Karpas-422 (cell line): ENCODE data around the gene IL31RA. TPM values are rescaled to one million over a fixed set of nuclear protein-coding genes. Genes with fewer than 3 reads are reported as not detected.
A peak's percentile ranks its signal among the peaks of the same experiment; 100 is the strongest.

ENCODE experiments used
- DNase-seq: peaks from one replicate; pipeline ENCODE4 v3.0.0-alpha.2; 2015
- H2AFZ ChIP-seq: fragments of 200-600 bp; sonication (generic); 2 replicates; pipeline ENCODE4 v1.6.1; 2014; ENCODE audit warnings: antibody characterized with exemption, low read length, mixed read lengths
- H3K27ac ChIP-seq: fragments of 200-600 bp; sonication (generic); 2 replicates; pipeline ENCODE4 v1.5.1; 2014; ENCODE audit warnings: mild to moderate bottlenecking, low read length, moderate library complexity
- H3K27me3 ChIP-seq: fragments of 200-600 bp; sonication (generic); 2 replicates; pipeline ENCODE4 v1.6.1; 2014; ENCODE audit warnings: low read length, mixed read lengths
- H3K36me3 ChIP-seq: fragments of 200-600 bp; sonication (generic); 2 replicates; pipeline ENCODE4 v1.6.1; 2014; ENCODE audit warnings: low read length, mixed read lengths; ENCODE audit not compliant: insufficient read depth
- H3K4me1 ChIP-seq: fragments of 200-600 bp; sonication (generic); 2 replicates; pipeline ENCODE4 v1.6.1; 2014; ENCODE audit warnings: mild to moderate bottlenecking, low read length, mixed read lengths
- H3K4me2 ChIP-seq: fragments of 200-600 bp; sonication (generic); 2 replicates; pipeline ENCODE4 v1.6.1; 2014; ENCODE audit warnings: low read length, low read depth, mild to moderate bottlenecking; ENCODE audit not compliant: poor library complexity, severe bottlenecking
- H3K4me3 ChIP-seq: fragments of 200-600 bp; sonication (generic); 2 replicates; pipeline ENCODE4 v1.5.1; 2014; ENCODE audit warnings: mild to moderate bottlenecking, antibody characterized with exemption, low read length, mixed read lengths
- H3K79me2 ChIP-seq: fragments of 200-600 bp; sonication (generic); 2 replicates; pipeline ENCODE4 v1.6.1; 2014; ENCODE audit warnings: mild to moderate bottlenecking, low read length, mixed read lengths
- H3K9ac ChIP-seq: fragments of 200-600 bp; sonication (generic); 2 replicates; pipeline ENCODE4 v1.6.0; 2014; ENCODE audit warnings: low read length
- H3K9me2 ChIP-seq: fragments of 200-600 bp; sonication (generic), shearing (Covaris generic); replicated peaks from 2 replicates; pipeline ENCODE4 v1.6.0; 2014; ENCODE audit warnings: mild to moderate bottlenecking, low read length, moderate library complexity; ENCODE audit not compliant: insufficient read depth
- H3K9me3 ChIP-seq: fragments of 300-700, 200-600 bp; sonication (generic); 2 replicates; pipeline ENCODE4 v1.6.1; 2014; ENCODE audit warnings: low read length, mixed read lengths
- H4K20me1 ChIP-seq: fragments of 200-600 bp; sonication (generic); 2 replicates; pipeline ENCODE4 v1.6.1; 2014; ENCODE audit warnings: mild to moderate bottlenecking, antibody characterized with exemption, low read length, low read depth; ENCODE audit not compliant: insufficient read depth
- total RNA-seq: library from RNA; depleted of rRNA; stranded (reverse); fragments of >200 nt; shearing (Covaris generic); gene quantifications from 2 replicates; pipeline ENCODE4 v1.2.3, GENCODE V29; 2014; ENCODE audit warnings: low replicate concordance

Gene IL31RA
- total RNA-seq, 1 experiment from 2014 or later, result not detected

DNA sequence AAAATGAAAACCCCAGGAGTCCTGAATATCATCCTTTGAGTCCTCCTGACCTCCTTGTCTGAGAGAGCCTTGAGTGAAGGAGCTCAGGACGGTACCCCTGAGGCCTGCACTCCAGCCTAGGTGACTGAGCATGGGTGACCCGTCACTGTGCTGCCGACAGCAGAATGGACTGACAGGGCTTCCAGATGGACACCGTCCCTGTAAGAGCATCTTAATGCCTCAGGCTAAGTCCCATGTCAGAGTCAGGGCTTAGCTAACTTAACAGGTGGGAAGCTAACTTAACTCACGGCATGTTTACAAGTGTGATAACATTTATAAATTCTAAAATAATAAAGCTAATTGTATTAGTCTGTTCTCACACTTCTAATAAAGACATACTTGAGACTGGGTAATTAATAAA, 75.3 kb downstream of the IL31RA start:
- Histone ChIP-seq H4K20me1 (no peaks in the 10 kb centered on the region), H3K4me1 (no peaks in the 10 kb centered on the region), H3K9me3 (no peaks in the 10 kb centered on the region), H3K27me3 (no peaks in the 10 kb centered on the region), H3K79me2 (no peaks in the 10 kb centered on the region), H3K4me3 (no peak overlapping the region), H3K27ac (no peak overlapping the region), H3K9me2 (no peaks in the 10 kb centered on the region), H3K9ac (no peak overlapping the region), H3K36me3 (no peaks in the 10 kb centered on the region), H2AFZ (no peak overlapping the region), H3K4me2 (no peak overlapping the region)
- DNase-seq, result peak; percentile 33

DNA sequence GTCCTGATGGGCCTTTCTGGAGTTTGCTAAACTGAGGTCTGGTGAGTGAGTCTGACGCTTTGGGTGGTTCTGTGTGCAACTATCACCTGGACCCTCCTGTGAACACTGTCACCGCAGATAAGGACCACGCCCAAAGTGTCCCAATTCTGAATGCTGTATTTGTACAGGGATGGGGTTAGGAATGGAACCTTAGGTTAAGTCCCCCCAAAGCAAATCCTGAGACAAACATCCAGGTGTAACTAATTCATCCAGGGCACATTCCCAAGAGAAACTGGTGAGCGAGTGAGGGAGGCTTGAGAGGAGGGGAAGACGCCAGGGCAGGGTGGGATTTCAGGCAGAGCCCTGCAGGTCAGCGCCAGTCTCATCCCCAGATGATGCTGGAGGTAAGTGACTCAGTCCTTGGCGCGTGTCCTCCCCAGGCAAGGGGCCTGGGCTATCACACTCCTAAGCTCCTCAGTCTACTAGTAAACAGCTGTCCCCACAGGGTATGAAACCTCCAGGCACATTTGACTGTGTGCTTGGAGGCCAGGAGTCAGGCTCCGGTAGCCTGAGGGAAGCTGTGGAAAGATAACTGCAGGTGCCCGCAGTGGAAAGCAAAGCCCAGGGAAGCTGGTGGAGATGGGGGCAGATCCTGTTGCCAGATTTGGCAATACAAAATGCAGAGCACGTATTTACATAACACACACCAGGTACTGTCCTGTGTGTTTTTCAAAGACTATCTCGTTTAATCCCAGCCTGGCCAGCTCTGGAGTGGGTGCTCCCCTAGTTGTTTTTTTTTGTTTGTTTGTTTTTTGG, 76.9 kb downstream of the IL31RA start:
- no peaks in the 10 kb centered on the region for H3K9me3 ChIP-seq
- H3K27ac ChIP-seq, result no peak overlapping the region
- H3K4me2 ChIP-seq, result no peak overlapping the region
- H4K20me1 ChIP-seq, result no peaks in the 10 kb centered on the region
- DNase-seq, result peak; percentile 16
- H2AFZ ChIP-seq, result no peak overlapping the region
- H3K79me2 ChIP-seq, result no peaks in the 10 kb centered on the region
- H3K9me2 ChIP-seq, result no peaks in the 10 kb centered on the region
- H3K4me3 ChIP-seq, result no peak overlapping the region
- H3K27me3 ChIP-seq, result no peaks in the 10 kb centered on the region
- no peaks in the 10 kb centered on the region for H3K36me3 ChIP-seq
- no peaks in the 10 kb centered on the region for H3K4me1 ChIP-seq
- no peak overlapping the region for H3K9ac ChIP-seq

DNA sequence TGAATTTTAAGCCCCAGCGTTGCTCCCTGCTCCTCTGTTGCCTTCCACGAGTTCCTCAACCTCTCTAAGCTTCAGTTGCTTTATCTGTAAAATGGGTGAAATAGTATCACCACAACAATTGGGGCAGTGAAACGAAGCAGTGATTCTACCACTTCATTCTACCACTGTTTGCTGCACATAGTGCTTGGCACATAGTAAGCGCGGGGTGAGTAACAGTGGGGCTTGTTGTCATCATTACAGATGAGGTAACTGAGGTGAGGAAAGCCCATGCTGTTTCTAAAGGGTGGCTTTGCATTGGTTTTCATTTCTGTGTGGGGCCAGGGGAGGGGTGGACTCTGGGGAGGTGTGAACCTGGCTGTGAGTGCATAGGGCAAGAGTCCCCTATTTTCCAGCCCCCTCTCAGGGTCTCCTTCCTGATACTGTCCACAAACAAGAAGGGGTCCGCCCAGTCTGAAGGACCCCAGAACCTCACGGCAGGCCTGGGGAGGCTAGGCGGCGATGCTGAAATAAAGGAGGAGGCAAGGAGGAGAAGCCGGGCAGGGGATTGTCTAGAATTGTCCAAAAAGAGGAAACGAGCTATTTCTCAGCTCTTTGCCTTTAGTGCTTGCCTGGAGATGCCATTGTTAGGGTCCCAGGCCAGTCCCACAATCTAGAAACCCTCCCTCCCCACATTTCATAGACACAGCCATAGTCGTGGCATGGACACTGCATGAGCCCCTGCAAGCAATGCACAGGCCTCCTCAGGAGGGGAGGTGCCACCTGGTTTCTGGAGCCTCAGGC, 78.1 kb downstream of the IL31RA start:
- DNase-seq, result no peak
- H3K27ac ChIP-seq, result no peak overlapping the region
- no peaks in the 10 kb centered on the region for H3K27me3 ChIP-seq
- no peaks in the 10 kb centered on the region for H3K9me2 ChIP-seq
- H3K4me2 ChIP-seq, result no peak overlapping the region
- H3K79me2 ChIP-seq, result no peaks in the 10 kb centered on the region
- no peak overlapping the region for H3K9ac ChIP-seq
- no peaks in the 10 kb centered on the region for H3K36me3 ChIP-seq
- no peaks in the 10 kb centered on the region for H4K20me1 ChIP-seq
- H3K4me3 ChIP-seq, result no peak overlapping the region
- H3K9me3 ChIP-seq, result no peaks in the 10 kb centered on the region
- no peaks in the 10 kb centered on the region for H3K4me1 ChIP-seq
- no peak overlapping the region for H2AFZ ChIP-seq

- H3K27me3 ChIP-seq, result no peaks in the 10 kb centered on the region
- no peak overlapping the region for H2AFZ ChIP-seq
- no peaks in the 10 kb centered on the region for H3K9me3 ChIP-seq
- no peaks in the 10 kb centered on the region for H3K79me2 ChIP-seq
- H4K20me1 ChIP-seq, result no peaks in the 10 kb centered on the region
- no peak overlapping the region for H3K4me2 ChIP-seq
- no peak overlapping the region for H3K27ac ChIP-seq
- H3K9ac ChIP-seq, result no peak overlapping the region
- DNase-seq, result no peak
- no peaks in the 10 kb centered on the region for H3K9me2 ChIP-seq
- no peaks in the 10 kb centered on the region for H3K4me1 ChIP-seq
- H3K36me3 ChIP-seq, result no peaks in the 10 kb centered on the region
- H3K4me3 ChIP-seq, result no peak overlapping the region
Measured at GRCh38 chr5:55932700-55933099, 81.5 kb downstream of the IL31RA start.

DNA sequence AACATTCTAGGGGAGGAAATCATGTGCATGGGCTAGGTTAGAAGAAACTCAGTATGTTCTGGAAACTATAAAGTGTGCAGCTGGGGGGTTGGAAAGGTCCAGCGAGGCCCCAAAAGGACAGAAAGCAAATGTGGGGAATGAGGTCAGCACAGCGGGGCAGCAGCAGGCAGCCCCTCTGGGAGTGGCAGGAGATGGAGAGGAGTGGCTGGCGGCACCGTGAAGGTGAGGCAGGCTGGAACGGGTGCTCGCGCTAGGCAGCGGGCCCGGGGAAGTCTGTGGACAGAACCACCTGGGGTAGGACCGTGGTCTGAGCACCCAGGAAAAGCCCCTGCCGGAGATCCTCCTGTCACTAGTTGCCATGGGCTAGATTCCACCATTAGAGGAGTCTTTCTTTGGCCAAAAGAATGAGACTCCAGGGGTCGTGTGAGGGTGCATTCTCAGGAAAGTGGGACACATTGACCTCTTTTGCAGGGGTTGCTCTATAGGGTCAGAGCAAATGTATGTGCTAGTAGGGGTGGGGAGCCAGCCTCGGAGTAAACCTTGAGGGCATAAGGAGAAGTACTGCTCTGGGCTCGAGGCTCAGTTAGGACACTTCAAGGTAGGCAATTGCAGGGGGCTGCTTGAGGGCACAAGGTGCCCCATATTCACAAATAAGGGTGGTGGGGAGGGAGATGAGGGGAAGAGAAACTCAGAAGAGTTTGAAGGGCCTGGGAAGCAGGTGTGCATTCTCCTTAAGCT, 82.4 kb downstream of the IL31RA start:
- Histone ChIP-seq H3K4me3 (no peak overlapping the region), H2AFZ (no peak overlapping the region), H3K9me3 (no peaks in the 10 kb centered on the region), H4K20me1 (no peaks in the 10 kb centered on the region), H3K27me3 (no peaks in the 10 kb centered on the region), H3K9ac (no peak overlapping the region), H3K79me2 (no peaks in the 10 kb centered on the region), H3K27ac (no peak overlapping the region), H3K4me1 (no peaks in the 10 kb centered on the region), H3K36me3 (no peaks in the 10 kb centered on the region), H3K4me2 (no peak overlapping the region), H3K9me2 (no peaks in the 10 kb centered on the region)
- DNase-seq, result no peak

- Histone ChIP-seq H3K79me2 (no peaks in the 10 kb centered on the region), H3K9ac (no peak overlapping the region), H3K4me2 (no peak overlapping the region), H3K4me3 (no peak overlapping the region), H4K20me1 (no peaks in the 10 kb centered on the region), H3K36me3 (no peaks in the 10 kb centered on the region), H3K9me2 (no peaks in the 10 kb centered on the region), H3K9me3 (no peaks in the 10 kb centered on the region), H3K27ac (no peak overlapping the region), H2AFZ (no peak overlapping the region), H3K4me1 (no peaks in the 10 kb centered on the region), H3K27me3 (no peaks in the 10 kb centered on the region)
- no peak for DNase-seq
Measured at GRCh38 chr5:55934115-55934613, 83.0 kb downstream of the IL31RA start.

DNA sequence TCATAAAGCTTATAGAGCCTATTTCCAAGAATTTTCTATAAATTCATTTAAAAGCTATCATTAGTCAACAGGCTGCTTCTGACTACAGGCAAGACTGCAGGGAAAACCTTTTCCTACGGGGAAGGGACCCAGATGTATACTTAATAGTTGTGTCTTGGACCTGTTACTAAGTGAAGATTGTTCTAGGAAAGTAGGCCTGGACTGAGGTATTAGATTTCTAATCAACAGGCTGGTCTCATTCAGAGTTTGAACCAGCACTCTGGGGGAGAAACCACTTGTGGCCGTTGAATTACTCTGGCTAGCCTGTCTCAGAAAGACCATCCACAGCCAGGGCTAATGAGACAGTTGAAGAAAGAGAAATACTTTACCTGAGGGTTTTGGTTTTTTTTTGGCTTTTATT, 83.6 kb downstream of the IL31RA start:
- Histone ChIP-seq H3K27me3 (no peaks in the 10 kb centered on the region), H3K4me3 (no peak overlapping the region), H3K36me3 (no peaks in the 10 kb centered on the region), H2AFZ (no peak overlapping the region), H4K20me1 (no peaks in the 10 kb centered on the region), H3K9me2 (no peaks in the 10 kb centered on the region), H3K4me2 (no peak overlapping the region), H3K79me2 (no peaks in the 10 kb centered on the region), H3K27ac (no peak overlapping the region), H3K9me3 (no peaks in the 10 kb centered on the region), H3K4me1 (no peaks in the 10 kb centered on the region), H3K9ac (no peak overlapping the region)
- no peak for DNase-seq

GRCh38 chr5:55935371-55935770, 84.2 kb downstream of the IL31RA start:
- Histone ChIP-seq H3K4me3 (no peak overlapping the region), H3K4me2 (no peak overlapping the region), H3K36me3 (no peaks in the 10 kb centered on the region), H3K27ac (no peak overlapping the region), H4K20me1 (no peaks in the 10 kb centered on the region), H3K9me2 (no peaks in the 10 kb centered on the region), H3K27me3 (no peaks in the 10 kb centered on the region), H3K9ac (no peak overlapping the region), H3K9me3 (no peaks in the 10 kb centered on the region), H3K79me2 (no peaks in the 10 kb centered on the region), H3K4me1 (no peaks in the 10 kb centered on the region), H2AFZ (no peak overlapping the region)
- DNase-seq, result no peak
